Ecto neural progenitor cell (in vitro differentiated cells): ENCODE results near the gene EID1.
"Not testable (repeated sequence)": the region's sequence is repeated elsewhere in the genome, so short reads cannot be mapped to it uniquely, and the experiment has no call there.

Experiments
- DNase-seq: peaks from one replicate; pipeline ENCODE4 v3.0.0-alpha.2; 2018; ENCODE audit warnings: low spot score

The EID1 gene

GRCh38 chr15:48869966-48870365 lies 8.0 kb upstream of the EID1 start:
- no peak for DNase-seq

DNA sequence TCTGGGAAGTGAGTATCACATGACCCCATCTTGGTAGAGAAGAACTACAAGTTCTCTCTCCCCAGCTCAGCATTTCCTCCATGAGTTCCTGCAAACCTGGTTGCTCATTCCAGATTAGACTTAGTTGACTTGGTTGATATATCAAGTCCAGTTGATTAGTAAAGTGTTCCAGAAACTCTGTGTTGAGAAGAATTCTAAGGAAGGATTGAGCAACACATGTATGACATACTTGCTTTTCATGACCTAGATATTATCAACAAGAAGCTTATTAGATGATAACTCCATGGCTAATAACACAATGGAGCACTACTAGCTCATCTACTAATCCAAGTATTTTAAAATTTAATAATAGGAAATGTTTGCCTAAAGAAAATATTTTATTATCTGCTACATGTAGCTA lies 6.4 kb upstream of the EID1 start:
- DNase-seq, result no peak

DNA sequence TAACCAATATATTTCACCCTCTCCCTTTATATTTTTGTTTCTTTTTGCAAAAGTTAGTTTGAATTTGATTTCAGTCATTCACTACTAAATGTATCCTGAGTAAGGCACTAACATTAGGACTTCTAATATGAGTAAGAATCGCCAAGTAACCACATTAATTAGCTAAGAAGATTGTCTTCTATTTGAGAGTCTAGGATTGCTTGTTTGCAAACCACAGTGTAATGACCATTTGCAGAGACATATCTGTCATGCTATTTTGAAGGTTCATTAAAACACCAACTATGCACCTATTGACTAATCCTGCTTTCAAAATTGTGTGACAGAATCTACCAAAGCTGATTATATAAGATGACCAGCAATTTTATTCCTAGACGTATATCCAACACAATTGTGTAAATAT lies 5.3 kb upstream of the EID1 start:
- no peak for DNase-seq

DNA sequence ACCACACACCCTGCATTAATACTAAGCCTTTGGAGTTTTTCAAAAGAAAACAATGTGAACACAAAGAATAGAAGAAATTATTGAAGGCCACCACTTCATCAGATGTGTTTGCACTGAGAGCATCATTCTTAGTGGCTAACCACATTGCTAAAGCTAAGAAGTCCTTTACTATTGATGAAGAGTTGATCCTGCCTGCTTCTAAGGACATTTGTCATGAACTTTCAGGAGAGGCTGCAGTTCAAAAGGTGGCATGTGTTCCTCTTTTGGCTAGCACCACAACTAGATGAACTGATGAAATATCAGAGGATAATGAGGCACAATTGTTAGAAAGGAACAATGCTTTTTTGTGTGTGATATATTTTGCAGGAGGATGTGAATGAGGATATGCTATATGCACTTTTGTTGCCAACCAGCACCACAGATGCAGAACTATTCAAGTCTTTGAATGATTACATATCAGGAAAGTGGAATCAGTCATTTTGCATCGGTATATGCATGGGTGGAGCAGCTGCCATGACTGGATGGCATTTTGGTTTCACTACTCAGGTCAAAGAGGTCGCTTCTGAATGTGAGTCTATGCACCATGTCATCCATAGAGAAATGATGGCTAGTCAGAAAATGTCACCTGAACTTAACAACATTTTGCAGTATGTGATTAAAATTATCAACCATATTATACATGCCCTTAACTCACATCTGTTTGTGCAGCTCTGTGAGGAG lies 2.5 kb upstream of the EID1 start:
- no peak for DNase-seq

DNA sequence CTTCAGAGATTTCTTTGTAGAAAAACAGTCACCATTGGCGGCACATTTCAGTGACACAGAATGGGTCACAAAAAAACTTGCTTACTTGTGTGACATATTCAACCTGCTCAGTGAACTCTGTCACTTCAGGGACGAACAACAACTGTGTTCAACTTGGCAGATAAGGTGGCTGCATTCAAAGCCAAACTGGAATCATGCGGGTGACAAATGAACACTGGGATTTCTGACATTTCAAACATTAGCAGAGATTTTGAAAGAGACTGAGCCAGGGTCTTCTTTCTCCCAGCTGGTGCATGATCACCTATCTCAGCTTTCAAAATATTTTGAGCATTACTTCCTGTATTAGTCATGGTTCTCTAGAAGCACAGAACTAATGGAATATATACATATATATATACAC lies 1.9 kb upstream of the EID1 start:
- DNase-seq, result no peak

- no peak for DNase-seq
These were observed 2.2 kb downstream of the EID1 start for GRCh38 chr15:48880070-48880634.

DNA sequence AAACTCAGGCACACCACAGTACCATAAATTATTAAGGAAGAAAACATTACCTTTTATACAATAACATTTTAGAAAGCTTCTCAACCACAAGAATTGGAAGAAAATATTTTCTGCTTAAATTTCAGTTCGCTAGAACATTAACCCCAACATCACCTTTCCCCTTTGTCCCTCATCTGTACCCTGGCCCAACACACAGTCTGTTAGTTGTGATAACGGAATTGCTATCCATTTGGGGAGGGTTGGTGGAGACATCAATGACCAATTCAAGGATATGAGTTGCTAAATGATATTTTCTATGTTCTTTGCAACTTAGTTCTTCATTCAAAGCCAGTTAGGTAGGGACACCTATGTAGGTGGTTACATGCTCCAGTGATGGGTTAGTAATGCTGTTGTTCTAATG lies 5.8 kb downstream of the EID1 start:
- DNase-seq, result no peak

DNA sequence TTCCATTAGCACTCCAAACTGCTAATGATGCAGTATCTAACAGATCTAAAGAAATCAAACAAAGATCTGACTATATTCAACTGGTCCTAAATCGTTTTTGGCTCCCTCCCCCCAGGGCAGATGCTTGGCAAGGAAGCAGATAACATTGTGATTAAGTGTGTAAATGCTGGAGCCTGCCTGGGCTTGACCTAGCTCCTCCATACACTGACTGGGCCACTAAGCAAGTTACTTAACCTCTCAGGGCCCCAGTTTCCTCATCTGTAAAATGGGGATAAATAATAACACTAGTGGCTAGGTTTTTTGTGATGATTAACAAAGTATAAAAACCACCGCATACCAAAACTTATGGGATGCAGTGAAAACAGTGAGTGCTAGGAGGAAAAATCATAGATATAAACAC lies 9.2 kb downstream of the EID1 start:
- DNase-seq, result no peak

DNA sequence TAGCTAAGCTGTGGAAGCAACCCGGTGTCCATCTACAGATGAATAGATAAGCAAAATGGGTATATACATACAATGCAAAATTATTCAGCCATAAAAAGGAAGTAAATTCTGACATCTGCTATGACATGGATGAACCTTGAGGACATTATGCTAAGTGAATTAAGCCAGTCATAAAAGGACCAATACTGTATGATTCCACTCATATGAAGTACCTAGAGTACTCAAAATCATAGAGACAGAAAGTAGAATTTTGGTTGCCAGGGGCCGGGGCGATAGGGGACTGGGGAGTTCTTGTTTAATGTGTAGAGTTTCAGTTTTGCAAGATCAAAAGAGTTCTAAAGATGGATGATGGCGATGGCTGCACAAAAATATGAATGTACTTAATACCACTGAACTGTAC lies 10.3 kb downstream of the EID1 start:
- DNase-seq, result no peak

DNA sequence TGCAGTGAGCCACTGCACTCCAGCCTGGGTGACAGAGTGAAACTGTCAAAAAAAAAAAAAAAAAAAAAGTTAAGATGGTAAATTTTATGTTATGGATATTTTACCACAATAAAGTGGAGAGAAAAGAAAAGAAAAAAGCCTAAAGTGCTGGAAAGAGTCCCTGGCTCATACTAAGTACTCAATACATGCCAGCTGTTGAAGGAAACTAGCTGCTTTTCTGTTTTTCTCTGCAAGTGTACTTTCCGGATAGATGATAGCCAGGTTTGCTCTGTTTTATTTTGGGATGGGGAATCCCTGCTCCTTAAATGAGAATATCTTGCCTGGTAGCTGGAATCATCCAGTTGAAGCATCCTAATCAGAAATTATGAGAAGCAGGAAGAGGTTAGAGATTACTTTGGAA lies 10.9 kb downstream of the EID1 start:
- DNase-seq, result no peak

GRCh38 chr15:48889925-48890324 lies 12.0 kb downstream of the EID1 start:
- no peak for DNase-seq

GRCh38 chr15:48890375-48890972 lies 12.5 kb downstream of the EID1 start:
- DNase-seq, result no peak

GRCh38 chr15:48891232-48891765 lies 13.4 kb downstream of the EID1 start:
- no peak for DNase-seq

- DNase-seq, result no peak
These were observed 15.4 kb downstream of the EID1 start for GRCh38 chr15:48893311-48893710.

GRCh38 chr15:48896869-48897814 lies 19.2 kb downstream of the EID1 start:
- DNase-seq, result no peak

DNA sequence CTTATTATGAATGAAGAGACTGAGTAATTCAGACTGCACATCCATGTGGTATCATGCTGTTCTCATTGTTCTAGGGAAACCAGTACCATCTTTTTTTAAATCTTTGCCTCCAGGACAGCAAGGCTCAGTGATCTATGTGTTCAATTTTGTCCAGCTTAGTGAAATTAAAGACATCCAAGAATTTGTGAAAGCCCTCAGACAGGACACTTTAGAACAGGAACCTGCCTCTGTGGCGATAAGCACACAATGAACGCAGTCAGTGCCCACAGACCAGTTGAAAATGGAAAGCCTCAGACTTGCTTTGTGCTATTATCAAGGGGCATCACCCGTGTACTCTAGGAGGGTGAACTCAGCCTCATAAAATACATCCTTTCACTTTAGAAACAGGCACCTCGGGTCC lies 20.1 kb downstream of the EID1 start:
- no peak for DNase-seq

- DNase-seq, result no peak
These were observed 20.5 kb downstream of the EID1 start for GRCh38 chr15:48898446-48898845.

GRCh38 chr15:48899793-48900192 lies 21.9 kb downstream of the EID1 start:
- no peak for DNase-seq

DNA sequence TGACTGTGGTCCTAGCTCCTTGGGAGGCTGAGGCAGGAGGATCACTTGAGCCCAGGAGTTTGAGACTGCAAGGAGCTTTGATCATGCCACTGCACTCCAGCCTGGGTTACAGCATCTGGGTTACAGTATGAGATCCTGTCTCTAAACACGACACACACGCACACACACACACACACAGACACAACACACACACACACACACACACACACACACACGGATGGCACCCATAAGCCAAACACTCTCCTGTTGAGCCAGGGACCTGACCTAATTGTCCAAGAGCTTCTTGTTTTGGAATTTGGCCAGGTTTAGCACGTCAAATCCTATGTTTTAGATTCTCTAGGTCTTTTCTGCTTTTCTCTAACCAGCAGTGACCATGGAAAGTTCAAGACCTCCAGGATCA lies 26.8 kb downstream of the EID1 start:
- no peak for DNase-seq

- no peak for DNase-seq
These were observed 27.3 kb downstream of the EID1 start for GRCh38 chr15:48905216-48905615.

- DNase-seq, result no peak
These were observed 27.9 kb downstream of the EID1 start for GRCh38 chr15:48905847-48906246.

- not testable (repeated sequence) for DNase-seq
These were observed 31.4 kb downstream of the EID1 start for GRCh38 chr15:48909313-48909712.
